SU-DHL-6 (cell line): ENCODE results near the gene SDK1.

Experiments
- H2AFZ ChIP-seq: fragments of 200-600 bp; sonication (generic); 2 replicates; pipeline ENCODE4 v1.6.1; 2014; ENCODE audit warnings: low read depth, mild to moderate bottlenecking, moderate library complexity, mixed read lengths, antibody characterized with exemption, low read length; ENCODE audit not compliant: severe bottlenecking
- H3F3A ChIP-seq: fragments of 200-600 bp; shearing (Covaris generic); 2 replicates; pipeline ENCODE4 v1.6.0; 2016; ENCODE audit warnings: antibody characterized with exemption, mild to moderate bottlenecking; ENCODE audit not compliant: insufficient read depth
- H3K27ac ChIP-seq: fragments of 200-600 bp; sonication (generic); 2 replicates; pipeline ENCODE4 v1.5.1; 2016; ENCODE audit warnings: low read depth, mild to moderate bottlenecking, low read length, moderate library complexity, mixed read lengths
- H3K27me3 ChIP-seq: fragments of 200-600 bp; sonication (generic), shearing (Covaris generic); 2 replicates; pipeline ENCODE4 v1.6.0; 2014; ENCODE audit warnings: mild to moderate bottlenecking, low read length
- H3K36me3 ChIP-seq: fragments of 200-600 bp; sonication (generic); 2 replicates; pipeline ENCODE4 v1.6.1; 2014; ENCODE audit warnings: mild to moderate bottlenecking, low read length, mixed read lengths
- H3K4me2 ChIP-seq: fragments of 300-600, 200-600 bp; shearing (Covaris generic), sonication (generic); 2 replicates; pipeline ENCODE4 v1.6.0; 2014; ENCODE audit warnings: low read length, low read depth, mild to moderate bottlenecking; ENCODE audit not compliant: poor library complexity, severe bottlenecking
- H3K4me3 ChIP-seq: fragments of 200-600 bp; sonication (generic); 2 replicates; pipeline ENCODE4 v1.5.1; 2014; ENCODE audit warnings: antibody characterized with exemption, low read length, mild to moderate bottlenecking, mixed read lengths; ENCODE audit not compliant: insufficient read depth, poor library complexity, severe bottlenecking
- H3K79me2 ChIP-seq: fragments of 200-600 bp; sonication (generic); 2 replicates; pipeline ENCODE4 v1.6.1; 2014; ENCODE audit warnings: mild to moderate bottlenecking, low read length, moderate library complexity; ENCODE audit not compliant: insufficient read depth
- H3K9ac ChIP-seq: fragments of 200-600 bp; sonication (generic); 2 replicates; pipeline ENCODE4 v1.7.0; 2014; ENCODE audit warnings: mild to moderate bottlenecking, low read length
- H3K9me2 ChIP-seq: fragments of 200-600 bp; sonication (generic); replicated peaks from 2 replicates; pipeline ENCODE4 v1.6.1; 2014; ENCODE audit warnings: low read length; ENCODE audit not compliant: insufficient read depth
- H3K9me3 ChIP-seq: fragments of 200-600 bp; sonication (generic); 2 replicates; pipeline ENCODE4 v1.6.1; 2014; ENCODE audit warnings: low read length, mixed read lengths; ENCODE audit not compliant: insufficient read depth
- H4K20me1 ChIP-seq: fragments of 200-600 bp; sonication (generic); 2 replicates; pipeline ENCODE4 v1.6.1; 2014; ENCODE audit warnings: low read depth, mild to moderate bottlenecking, antibody characterized with exemption, low read length, moderate library complexity, mixed read lengths
- EZH2phosphoT487 ChIP-seq: fragments of 200-600 bp; sonication (generic), shearing (Covaris generic); conservative IDR thresholded peaks from 2 replicates; pipeline ENCODE4 v1.6.1; 2018; ENCODE audit warnings: mild to moderate bottlenecking, antibody characterized with exemption, low read length, moderate library complexity, mixed read lengths
- TF ChIP-seq, protein P1 (sequence below): fragments of 200-600 bp; sonication (generic); IDR thresholded peaks from one replicate; pipeline ENCODE4 v1.5.1; 2017; ENCODE audit warnings: antibody characterized with exemption, mild to moderate bottlenecking, low read length, moderate library complexity; ENCODE audit not compliant: insufficient read depth, poor library complexity, severe bottlenecking

The SDK1 gene

DNA sequence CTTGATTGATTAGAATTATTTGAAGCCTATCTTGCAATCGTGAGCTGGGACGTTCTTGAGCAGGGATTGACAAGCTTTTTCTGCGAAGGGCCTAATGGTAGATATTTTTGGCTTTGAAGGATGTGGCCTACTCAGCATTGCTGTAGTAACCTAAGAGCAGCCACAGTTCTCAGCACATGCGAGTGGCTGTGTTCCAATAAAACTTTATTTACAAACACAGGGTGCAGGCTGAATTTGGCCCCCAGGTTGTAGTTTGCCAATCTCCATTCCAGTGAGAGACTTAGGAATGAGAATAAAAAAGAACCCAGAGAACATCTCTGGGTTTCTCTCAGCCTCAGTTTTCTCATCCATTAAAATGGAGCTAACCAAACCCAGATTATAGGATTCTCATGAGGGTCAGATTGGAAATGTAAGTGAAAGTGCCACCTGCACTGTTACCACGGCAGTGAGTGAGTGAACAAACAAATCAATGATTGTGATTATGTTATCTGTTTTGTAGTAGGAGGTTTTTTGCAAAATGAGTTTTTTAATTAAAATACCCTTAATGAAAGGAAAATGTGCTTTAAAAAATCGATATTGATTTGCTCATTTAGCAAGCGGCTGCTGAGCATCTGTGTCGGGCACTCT is 664.0 kb downstream of the SDK1 start:
- H3K36me3 ChIP-seq, result no peaks in the 10 kb centered on the region
- no peak overlapping the region for H2AFZ ChIP-seq

DNA sequence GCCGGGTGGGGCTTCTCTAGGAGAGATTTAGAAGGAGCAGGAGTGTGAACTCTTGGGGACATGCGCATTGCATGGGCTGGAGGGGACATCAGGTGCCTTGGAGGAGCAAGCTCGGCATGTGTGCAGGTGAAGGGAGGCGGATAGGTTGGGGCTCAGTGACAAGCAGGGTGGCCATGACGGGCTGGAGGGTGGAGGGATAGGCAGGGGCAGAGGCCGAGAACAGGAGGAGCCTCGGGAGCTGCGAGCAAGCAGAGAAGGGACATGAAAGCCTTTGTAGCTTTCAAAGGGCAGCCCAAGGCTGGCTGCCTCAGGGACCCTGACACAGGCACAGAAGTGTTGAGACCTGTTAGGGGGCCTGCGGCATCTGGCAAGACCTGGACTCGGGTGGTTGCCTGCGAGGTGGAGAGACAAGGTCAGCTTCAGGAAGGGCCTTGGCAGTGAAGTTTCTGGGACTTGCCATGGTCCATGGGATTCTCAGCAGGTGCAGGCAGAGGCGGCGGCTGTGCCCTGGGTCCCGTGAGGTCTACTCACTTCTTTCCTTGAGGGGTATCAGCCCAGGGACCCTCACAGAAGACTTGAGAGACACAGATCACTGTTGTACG is 664.8 kb downstream of the SDK1 start:
- Histone ChIP-seq H3K27ac (no peak overlapping the region), H4K20me1 (no peaks in the 10 kb centered on the region), H3F3A (no peaks in the 10 kb centered on the region), H3K9me3 (no peaks in the 10 kb centered on the region), H3K9me2 (no peaks in the 10 kb centered on the region), H3K4me3 (no peak overlapping the region), H3K9ac (no peak overlapping the region), H3K27me3 (no peaks in the 10 kb centered on the region), H3K79me2 (no peaks in the 10 kb centered on the region), H3K36me3 (no peaks in the 10 kb centered on the region), H3K4me2 (no peak overlapping the region), H2AFZ (no peak overlapping the region)
- no peak for TF ChIP-seq EZH2phosphoT487
- TF ChIP-seq, protein P1, sequence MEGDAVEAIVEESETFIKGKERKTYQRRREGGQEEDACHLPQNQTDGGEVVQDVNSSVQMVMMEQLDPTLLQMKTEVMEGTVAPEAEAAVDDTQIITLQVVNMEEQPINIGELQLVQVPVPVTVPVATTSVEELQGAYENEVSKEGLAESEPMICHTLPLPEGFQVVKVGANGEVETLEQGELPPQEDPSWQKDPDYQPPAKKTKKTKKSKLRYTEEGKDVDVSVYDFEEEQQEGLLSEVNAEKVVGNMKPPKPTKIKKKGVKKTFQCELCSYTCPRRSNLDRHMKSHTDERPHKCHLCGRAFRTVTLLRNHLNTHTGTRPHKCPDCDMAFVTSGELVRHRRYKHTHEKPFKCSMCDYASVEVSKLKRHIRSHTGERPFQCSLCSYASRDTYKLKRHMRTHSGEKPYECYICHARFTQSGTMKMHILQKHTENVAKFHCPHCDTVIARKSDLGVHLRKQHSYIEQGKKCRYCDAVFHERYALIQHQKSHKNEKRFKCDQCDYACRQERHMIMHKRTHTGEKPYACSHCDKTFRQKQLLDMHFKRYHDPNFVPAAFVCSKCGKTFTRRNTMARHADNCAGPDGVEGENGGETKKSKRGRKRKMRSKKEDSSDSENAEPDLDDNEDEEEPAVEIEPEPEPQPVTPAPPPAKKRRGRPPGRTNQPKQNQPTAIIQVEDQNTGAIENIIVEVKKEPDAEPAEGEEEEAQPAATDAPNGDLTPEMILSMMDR, result no peak

More for the DNA sequence above, 664.0 kb downstream of the SDK1 start:
- Histone ChIP-seq H3K4me3 (no peak overlapping the region), H3K4me2 (no peak overlapping the region), H3K27ac (no peak overlapping the region), H3K9me3 (no peaks in the 10 kb centered on the region), H3K9ac (no peak overlapping the region), H3K9me2 (no peaks in the 10 kb centered on the region), H3K79me2 (no peaks in the 10 kb centered on the region), H3F3A (no peaks in the 10 kb centered on the region), H4K20me1 (no peaks in the 10 kb centered on the region), H3K27me3 (no peaks in the 10 kb centered on the region)
- TF ChIP-seq EZH2phosphoT487, result no peak

- Histone ChIP-seq H2AFZ (no peak overlapping the region), H3K27ac (no peak overlapping the region), H3F3A (no peaks in the 10 kb centered on the region), H3K27me3 (no peaks in the 10 kb centered on the region), H3K36me3 (no peaks in the 10 kb centered on the region), H3K9me2 (no peaks in the 10 kb centered on the region), H3K9me3 (no peaks in the 10 kb centered on the region), H3K9ac (no peak overlapping the region), H3K79me2 (no peaks in the 10 kb centered on the region), H3K4me2 (no peak overlapping the region), H4K20me1 (no peaks in the 10 kb centered on the region), H3K4me3 (no peak overlapping the region)
- TF ChIP-seq, protein P1, result no peak
- TF ChIP-seq EZH2phosphoT487, result no peak
Observed at GRCh38 chr7:3968234-3968633, 667.2 kb downstream of the SDK1 start.

- H3K9ac ChIP-seq, result no peak overlapping the region
- H3K27me3 ChIP-seq, result no peaks in the 10 kb centered on the region
- no peak overlapping the region for H3K4me3 ChIP-seq
- no peaks in the 10 kb centered on the region for H4K20me1 ChIP-seq
- TF ChIP-seq, protein P1, result no peak
- TF ChIP-seq EZH2phosphoT487, result no peak
- H3K27ac ChIP-seq, result no peak overlapping the region
- H3F3A ChIP-seq, result no peaks in the 10 kb centered on the region
- no peak overlapping the region for H2AFZ ChIP-seq
- no peak overlapping the region for H3K4me2 ChIP-seq
- no peaks in the 10 kb centered on the region for H3K79me2 ChIP-seq
- H3K36me3 ChIP-seq, result no peaks in the 10 kb centered on the region
- no peaks in the 10 kb centered on the region for H3K9me2 ChIP-seq
- H3K9me3 ChIP-seq, result no peaks in the 10 kb centered on the region
Observed at GRCh38 chr7:3969286-3969685, 668.2 kb downstream of the SDK1 start.
